GM12872 (cell line): Measurements from ENCODE around the gene PSMB11.

Source experiments
- CTCF ChIP-seq: IDR thresholded peaks from 3 replicates; pipeline ENCODE4 v1.5.1; 2011; ENCODE audit warnings: low read depth, mild to moderate bottlenecking, low read length, moderate library complexity; ENCODE audit not compliant: insufficient read depth

The PSMB11 gene

GRCh38 chr14:23021434-23021833 lies 20.6 kb upstream of the PSMB11 start:
- no peak for TF ChIP-seq CTCF

- TF ChIP-seq CTCF = no peak
Measured at GRCh38 chr14:23021889-23022442, 20.0 kb upstream of the PSMB11 start.

- no peak for TF ChIP-seq CTCF
Measured at GRCh38 chr14:23023022-23023794, 18.8 kb upstream of the PSMB11 start.

- no peak for TF ChIP-seq CTCF
Measured at GRCh38 chr14:23023795-23024152, 18.2 kb upstream of the PSMB11 start.

GRCh38 chr14:23024612-23025075 lies 17.4 kb upstream of the PSMB11 start:
- no peak for TF ChIP-seq CTCF

GRCh38 chr14:23025151-23025814 lies 16.7 kb upstream of the PSMB11 start:
- TF ChIP-seq CTCF = no peak

GRCh38 chr14:23028799-23029198 lies 13.2 kb upstream of the PSMB11 start:
- TF ChIP-seq CTCF = no peak
